Caco-2 (cell line): Measurements from ENCODE around the gene TXNDC5. TPM values are rescaled to one million over a fixed set of nuclear protein-coding genes. Genes with fewer than 3 reads are reported as not detected.

ENCODE experiments used
- BruUV-seq: library from RNA; stranded (reverse); fragments of 400-500 nt; replicated peaks from 2 replicates; lab custom pipeline; 2021; lab: Mats Ljungman, UMichigan
- CTCF ChIA-PET: fragments of 300-600 bp; sonication (Branson Sonifier 250); formaldehyde crosslinking; loops from one replicate; lab custom pipeline; 2022; ENCODE audit warnings: antibody characterized with exemption; lab: Charles Lee
- POLR2A ChIA-PET: fragments of 300-600 bp; sonication (Branson Sonifier 250); formaldehyde crosslinking; loops from one replicate; lab custom pipeline; 2022; ENCODE audit warnings: antibody characterized with exemption; lab: Charles Lee
- DNase-seq, 2 experiments: peaks; one replicate each; pipeline versions ENCODE4 v3.0.0 to v3.0.0-alpha.2; 2020 to 2022
- H3K27me3 ChIP-seq: replicated peaks from 2 replicates; pipeline ENCODE4 v1.6.0; 2011; ENCODE audit warnings: low read length; ENCODE audit not compliant: control insufficient read depth, insufficient read depth
- H3K36me3 ChIP-seq: 2 replicates; pipeline ENCODE4 v1.5.1; 2011; ENCODE audit warnings: low read length; ENCODE audit not compliant: control insufficient read depth, insufficient read depth
- H3K4me1 ChIP-seq: fragments of 250-450 bp; sonication (Bioruptor Pico); 2 replicates; pipeline ENCODE4 v1.5.1; 2020; ENCODE audit warnings: mild to moderate bottlenecking
- H3K4me3 ChIP-seq: 2 replicates; pipeline ENCODE4 v1.5.1; 2011; ENCODE audit warnings: low read depth, mild to moderate bottlenecking, control low read depth, low read length
- H3K9me3 ChIP-seq: fragments of 250-450 bp; sonication (Bioruptor Pico); 2 replicates; pipeline ENCODE4 v1.5.1; 2020; ENCODE audit warnings: mild to moderate bottlenecking, moderate library complexity
- H3K27ac Mint-ChIP-seq: one replicate; pipeline ENCODE4 v1.8.0; 2022; ENCODE audit warnings: mixed read lengths; ENCODE audit not compliant: unreplicated experiment
- H3K27me3 Mint-ChIP-seq: one replicate; pipeline ENCODE4 v1.8.0; 2022; ENCODE audit warnings: mixed read lengths; ENCODE audit not compliant: insufficient read depth, unreplicated experiment
- H3K36me3 Mint-ChIP-seq: one replicate; pipeline ENCODE4 v1.8.0; 2022; ENCODE audit warnings: mild to moderate bottlenecking, mixed read lengths; ENCODE audit not compliant: insufficient read depth, unreplicated experiment
- H3K4me1 Mint-ChIP-seq: one replicate; pipeline ENCODE4 v1.8.0; 2022; ENCODE audit warnings: low read depth, mixed read lengths; ENCODE audit not compliant: unreplicated experiment
- H3K4me3 Mint-ChIP-seq: one replicate; pipeline ENCODE4 v1.8.0; 2022; ENCODE audit warnings: mild to moderate bottlenecking, moderate library complexity, mixed read lengths; ENCODE audit not compliant: unreplicated experiment
- H3K9me3 Mint-ChIP-seq: one replicate; pipeline ENCODE4 v1.8.0; 2022; ENCODE audit warnings: mixed read lengths; ENCODE audit not compliant: unreplicated experiment
- CTCF ChIP-seq, 2 experiments: fragments of 200-600 bp in 1 of 2; IDR thresholded peaks; 1 replicate in 1 of 2; 2 replicates in 1 of 2; pipeline versions ENCODE4 v1.5.1 to v1.8.0; 2011 to 2022; ENCODE audit warnings: antibody characterized with exemption in 1 of 2, control low read depth in 1 of 2, inconsistent platforms in 1 of 2, low read depth in 1 of 2, low read length in 1 of 2, mild to moderate bottlenecking in 1 of 2, moderate library complexity in 1 of 2; ENCODE audit not compliant: insufficient read depth in 1 of 2, severe bottlenecking in 1 of 2, unreplicated experiment in 1 of 2
- intact Hi-C: fragments of 100-400 bp; cut with micrococcal nuclease; formaldehyde crosslinking; loops from one replicate; pipeline ENCODE4 v1.10.0; 2022; ENCODE audit not compliant: unreplicated experiment
- total RNA-seq: library from RNA; stranded (reverse); gene quantifications from 2 replicates; pipeline ENCODE4 v1.2.3, GENCODE V29; 2022

TXNDC5 gene
- total RNA-seq, 1 experiment from 2014 or later = 117 TPM

DNA sequence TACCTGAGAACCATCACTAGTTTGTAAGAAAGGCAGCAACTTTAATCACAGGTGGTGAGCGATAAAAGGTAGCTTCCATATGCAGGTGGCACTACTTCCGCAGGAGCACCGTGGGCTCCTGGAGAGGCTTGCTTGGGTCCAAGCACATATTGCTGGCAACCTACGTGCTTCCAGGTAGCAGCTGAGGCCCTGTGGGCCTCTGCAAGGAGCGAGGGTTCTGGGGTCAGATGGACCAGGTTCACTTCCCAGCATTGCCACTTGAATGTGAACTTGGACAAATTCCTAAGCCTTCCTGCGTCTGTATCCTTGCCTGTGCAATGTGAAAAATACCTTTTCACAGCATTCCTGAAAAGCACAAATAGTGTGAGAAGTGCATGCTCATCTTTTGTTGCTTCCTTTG, 31.0 kb downstream of the TXNDC5 start:
- Mint-ChIP-seq H3K27me3 (peaks cover 3% of the 10 kb centered on the region), H3K4me3 (no peak overlapping the region), H3K27ac (no peak overlapping the region), H3K9me3 (no peaks in the 10 kb centered on the region), H3K4me1 (no peaks in the 10 kb centered on the region), H3K36me3 (peaks cover 27% of the 10 kb centered on the region)
- POLR2A ChIA-PET = no interaction called here
- CTCF ChIA-PET = no interaction called here
- BruUV-seq = no TSS peak
- no peak for DNase-seq
- H3K4me1 ChIP-seq = no peaks in the 10 kb centered on the region
- intact Hi-C loops = no loop called here
- no peak for TF ChIP-seq CTCF (IDR thresholded peaks at IDR 0.05; ENCODE audit: insufficient read depth in 1 of 2, low read depth in 1 of 2, low read length in 1 of 2, severe bottlenecking in 1 of 2, unreplicated experiment in 1 of 2)
- no peaks in the 10 kb centered on the region for H3K9me3 ChIP-seq
- no peaks in the 10 kb centered on the region for H3K27me3 ChIP-seq
- H3K4me3 ChIP-seq = no peak overlapping the region
- peaks cover 4% of the 10 kb centered on the region for H3K36me3 ChIP-seq

GRCh38 chr6:7879043-7879442, 31.5 kb downstream of the TXNDC5 start:
- ChIA-PET POLR2A (no interaction called here), CTCF (no interaction called here)
- no peak overlapping the region for H3K4me3 ChIP-seq
- no peak for TF ChIP-seq CTCF (IDR thresholded peaks at IDR 0.05; ENCODE audit: insufficient read depth in 1 of 2, low read depth in 1 of 2, low read length in 1 of 2, severe bottlenecking in 1 of 2, unreplicated experiment in 1 of 2)
- Mint-ChIP-seq H3K27me3 (peaks cover 3% of the 10 kb centered on the region), H3K4me3 (no peak overlapping the region), H3K9me3 (no peaks in the 10 kb centered on the region), H3K4me1 (no peaks in the 10 kb centered on the region), H3K27ac (no peak overlapping the region), H3K36me3 (peaks cover 22% of the 10 kb centered on the region)
- intact Hi-C loops = no loop called here
- no peaks in the 10 kb centered on the region for H3K4me1 ChIP-seq
- H3K9me3 ChIP-seq = no peaks in the 10 kb centered on the region
- no peaks in the 10 kb centered on the region for H3K27me3 ChIP-seq
- no TSS peak for BruUV-seq
- H3K36me3 ChIP-seq = peaks cover 4% of the 10 kb centered on the region
- no peak for DNase-seq

DNA sequence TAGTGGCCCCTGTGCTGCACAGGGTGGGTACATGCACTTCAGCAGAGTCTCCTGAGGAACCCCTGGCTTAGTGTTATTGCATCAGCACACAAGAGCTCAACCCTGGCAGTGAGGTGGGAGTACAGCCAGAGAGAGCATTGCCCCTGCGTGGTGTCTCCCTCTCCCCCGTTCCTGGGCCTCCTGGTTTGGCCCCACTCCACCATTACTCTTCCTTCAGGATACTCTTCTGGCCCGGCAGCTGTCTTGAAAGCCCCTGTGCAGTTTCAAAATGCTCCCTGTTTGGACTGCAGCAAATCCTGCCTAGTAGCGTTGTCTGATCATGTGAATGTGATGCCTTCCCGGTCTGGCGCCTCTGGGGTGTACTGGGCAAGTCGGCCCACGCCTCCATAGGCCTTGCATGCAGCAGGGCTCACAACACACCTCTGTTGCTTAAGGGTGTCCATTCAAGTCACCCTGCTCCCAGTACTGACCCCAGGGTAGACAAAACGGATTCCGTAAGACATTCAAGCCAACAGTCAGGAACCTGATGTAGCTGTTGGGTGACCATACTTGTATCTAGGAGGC, 32.1 kb downstream of the TXNDC5 start:
- no peak for TF ChIP-seq CTCF (IDR thresholded peaks at IDR 0.05; ENCODE audit: insufficient read depth in 1 of 2, low read depth in 1 of 2, low read length in 1 of 2, severe bottlenecking in 1 of 2, unreplicated experiment in 1 of 2)
- Histone ChIP-seq H3K36me3 (peaks cover 4% of the 10 kb centered on the region), H3K4me3 (no peak overlapping the region), H3K27me3 (no peaks in the 10 kb centered on the region), H3K9me3 (no peaks in the 10 kb centered on the region; the same call in 1 of the 2 replicates), H3K4me1 (no peaks in the 10 kb centered on the region)
- ChIA-PET POLR2A (no interaction called here), CTCF (no interaction called here)
- H3K4me3 Mint-ChIP-seq = no peak overlapping the region
- H3K27me3 Mint-ChIP-seq = peaks cover 3% of the 10 kb centered on the region
- intact Hi-C loops = no loop called here
- no peak overlapping the region for H3K27ac Mint-ChIP-seq
- no peak for DNase-seq
- H3K9me3 Mint-ChIP-seq = no peaks in the 10 kb centered on the region
- H3K36me3 Mint-ChIP-seq = peaks cover 16% of the 10 kb centered on the region
- no TSS peak for BruUV-seq
- H3K4me1 Mint-ChIP-seq = no peaks in the 10 kb centered on the region
